OCI-LY3 (cell line): Measurements from ENCODE around the gene SPOCK3.
A peak's percentile ranks its signal among the peaks of the same experiment; 100 is the strongest.

ENCODE experiments used
- H2AFZ ChIP-seq: fragments of 200-600, 300-600 bp; shearing (Covaris generic); 2 replicates; pipeline ENCODE4 v1.6.0; 2014; ENCODE audit warnings: antibody characterized with exemption, low read depth, low read length
- H3K27ac ChIP-seq: fragments of 200-600, 300-600 bp; sonication (generic); 2 replicates; pipeline ENCODE4 v1.5.1; 2014; ENCODE audit warnings: mild to moderate bottlenecking, low read length, moderate library complexity, mixed read lengths
- H3K27me3 ChIP-seq: fragments of 200-600, 300-600 bp; sonication (generic); 2 replicates; pipeline ENCODE4 v1.6.1; 2014; ENCODE audit warnings: low read depth, low read length, mixed read lengths
- H3K36me3 ChIP-seq: fragments of 200-600, 300-600 bp; sonication (generic); replicated peaks from 2 replicates; pipeline ENCODE3; 2014; ENCODE audit warnings: low read depth, low read length, mixed read lengths
- H3K4me1 ChIP-seq: fragments of 300-600, 200-600 bp; sonication (generic); 2 replicates; pipeline ENCODE4 v1.6.1; 2014; ENCODE audit warnings: low read length, mixed read lengths
- H3K4me2 ChIP-seq: fragments of 200-600, 300-600 bp; sonication (generic); 2 replicates; pipeline ENCODE4 v1.6.1; 2014; ENCODE audit warnings: low read length, mixed read lengths
- H3K4me3 ChIP-seq: fragments of 300-600, 200-600 bp; sonication (generic); 2 replicates; pipeline ENCODE4 v1.5.1; 2014; ENCODE audit warnings: antibody characterized with exemption, mild to moderate bottlenecking, low read length, moderate library complexity
- H3K79me2 ChIP-seq: fragments of 300-600, 200-600 bp; shearing (Covaris generic); 2 replicates; pipeline ENCODE4 v1.6.1; 2014; ENCODE audit warnings: mild to moderate bottlenecking, low read length, mixed read lengths
- H3K9ac ChIP-seq: fragments of 300-600, 200-600 bp; shearing (Covaris generic); 2 replicates; pipeline ENCODE4 v1.6.0; 2014; ENCODE audit warnings: mild to moderate bottlenecking, low read length, moderate library complexity
- H3K9me3 ChIP-seq: fragments of 200-600, 300-600 bp; shearing (Covaris generic); 2 replicates; pipeline ENCODE4 v1.6.1; 2014; ENCODE audit warnings: low read length, mixed read lengths; ENCODE audit not compliant: insufficient read depth
- H4K20me1 ChIP-seq: fragments of 200-600, 300-600 bp; sonication (generic); 2 replicates; pipeline ENCODE4 v1.6.1; 2016; ENCODE audit warnings: low read length, mixed read lengths; ENCODE audit not compliant: insufficient read depth
- CTCF ChIP-seq: fragments of 200-600, 300-600 bp; sonication (generic); IDR thresholded peaks from 2 replicates; pipeline ENCODE4 v1.5.1; 2014; ENCODE audit warnings: antibody characterized with exemption, low read length, low read depth
- EZH2phosphoT487 ChIP-seq: fragments of 200-600 bp; shearing (Covaris generic); IDR thresholded peaks from 2 replicates; pipeline ENCODE4 v1.6.1; 2018; ENCODE audit warnings: antibody characterized with exemption, mixed run types, low read depth

Gene SPOCK3

GRCh38 chr4:167084321-167084720 lies 150.0 kb downstream of the SPOCK3 start:
- H3K9ac ChIP-seq = no peak overlapping the region

GRCh38 chr4:167079762-167080161 lies 154.5 kb downstream of the SPOCK3 start:
- H4K20me1 ChIP-seq = no peaks in the 10 kb centered on the region
- H3K9me3 ChIP-seq = no peaks in the 10 kb centered on the region
- no peaks in the 10 kb centered on the region for H3K79me2 ChIP-seq
- H3K4me1 ChIP-seq = peaks cover 12% of the 10 kb centered on the region
- TF ChIP-seq CTCF (no peak), EZH2phosphoT487 (no peak)
- no peak overlapping the region for H3K9ac ChIP-seq
- H3K27me3 ChIP-seq = no peaks in the 10 kb centered on the region
- no peak overlapping the region for H3K27ac ChIP-seq
- no peak overlapping the region for H2AFZ ChIP-seq
- H3K4me3 ChIP-seq = no peak overlapping the region
- peak overlapping the region; percentile 5; the same call in 1 of the 2 replicates for H3K4me2 ChIP-seq
- no peaks in the 10 kb centered on the region for H3K36me3 ChIP-seq

More at GRCh38 chr4:167084321-167084720, 150.0 kb downstream of the SPOCK3 start:
- Histone ChIP-seq H3K9me3 (no peaks in the 10 kb centered on the region), H3K27ac (no peak overlapping the region), H3K36me3 (no peaks in the 10 kb centered on the region), H3K4me3 (no peak overlapping the region), H3K4me1 (peaks cover 18% of the 10 kb centered on the region), H3K4me2 (no peak overlapping the region), H3K79me2 (no peaks in the 10 kb centered on the region), H3K27me3 (no peaks in the 10 kb centered on the region), H4K20me1 (no peaks in the 10 kb centered on the region), H2AFZ (no peak overlapping the region)
- TF ChIP-seq CTCF = no peak
- TF ChIP-seq EZH2phosphoT487 = no peak

DNA sequence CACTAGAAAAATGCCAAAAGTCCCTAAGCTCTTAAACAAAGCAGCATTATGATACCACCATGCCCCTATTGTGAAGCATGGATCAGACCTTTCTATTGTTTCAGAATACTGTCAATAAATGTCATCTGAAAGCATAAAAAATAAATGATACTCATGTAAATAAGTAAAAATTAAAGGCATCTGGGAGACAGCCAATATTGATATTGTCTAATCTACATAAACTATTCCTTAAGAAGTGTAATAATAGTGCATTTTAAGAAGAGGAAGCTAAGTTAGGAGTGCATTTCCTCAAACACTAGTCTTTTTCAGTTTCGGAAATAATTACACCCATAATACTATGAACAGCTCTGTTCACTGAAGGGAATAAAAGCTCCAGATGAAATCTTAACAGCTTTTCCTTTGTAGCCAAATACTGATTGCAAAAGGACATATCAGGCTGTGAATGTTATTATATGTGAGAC lies 181.6 kb downstream of the SPOCK3 start:
- Histone ChIP-seq H3K27me3 (no peaks in the 10 kb centered on the region), H3K4me1 (peaks cover 13% of the 10 kb centered on the region), H3K9me3 (no peaks in the 10 kb centered on the region), H4K20me1 (no peaks in the 10 kb centered on the region), H2AFZ (no peak overlapping the region), H3K4me3 (no peak overlapping the region), H3K79me2 (no peaks in the 10 kb centered on the region), H3K9ac (no peak overlapping the region), H3K36me3 (no peaks in the 10 kb centered on the region), H3K4me2 (peak overlapping the region; percentile 34), H3K27ac (no peak overlapping the region)
- TF ChIP-seq EZH2phosphoT487 (no peak), CTCF (no peak)

DNA sequence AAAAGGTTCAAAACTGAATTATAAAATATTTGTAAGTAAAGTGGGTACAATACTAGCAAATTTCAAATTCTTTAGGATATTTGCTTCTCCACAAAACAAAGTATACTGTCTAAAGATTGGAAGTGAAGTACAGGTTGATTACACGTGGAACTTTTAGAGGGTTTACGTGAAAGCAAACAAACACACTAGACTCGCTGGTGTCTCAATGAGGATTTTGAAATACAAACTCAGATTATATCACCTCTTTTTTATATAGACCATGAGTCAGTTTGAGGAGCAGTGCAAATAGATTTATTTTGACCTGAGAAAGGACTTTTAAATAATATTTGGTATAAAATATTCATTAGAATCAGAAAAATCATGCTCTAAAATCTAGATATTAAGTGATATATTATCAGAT lies 185.0 kb downstream of the SPOCK3 start:
- no peak overlapping the region for H3K9ac ChIP-seq
- no peak overlapping the region for H3K4me3 ChIP-seq
- H3K4me2 ChIP-seq = no peak overlapping the region
- no peaks in the 10 kb centered on the region for H3K79me2 ChIP-seq
- no peaks in the 10 kb centered on the region for H3K27me3 ChIP-seq
- no peaks in the 10 kb centered on the region for H4K20me1 ChIP-seq
- no peaks in the 10 kb centered on the region for H3K9me3 ChIP-seq
- no peaks in the 10 kb centered on the region for H3K36me3 ChIP-seq
- peaks cover 13% of the 10 kb centered on the region for H3K4me1 ChIP-seq
- no peak for TF ChIP-seq CTCF
- no peak for TF ChIP-seq EZH2phosphoT487
- H2AFZ ChIP-seq = no peak overlapping the region
- no peak overlapping the region for H3K27ac ChIP-seq
